ENCODE results near the gene TGM5.
A peak's percentile ranks its signal among the peaks of the same experiment; 100 is the strongest.
"Not testable (repeated sequence)": the region's sequence is repeated elsewhere in the genome, so short reads cannot be mapped to it uniquely, and the experiment has no call there.

Gene TGM5

GRCh38 chr15:43274136-43274535 is 7.4 kb upstream of the TGM5 start:
- Histone ChIP-seq H3K9me3 (ENCODE audit: severe bottlenecking) (no peaks in the 10 kb centered on the region), H3K27ac (no peak overlapping the region), H3K4me3 (ENCODE audit: low read depth, low read length) (no peak overlapping the region), H3K36me3 (no peaks in the 10 kb centered on the region), H3K27me3 (ENCODE audit: insufficient read depth, low read depth, severe bottlenecking) (no peaks in the 10 kb centered on the region)
- no peak for TF ChIP-seq CTCF (IDR thresholded peaks at IDR 0.05; ENCODE audit: low read depth, low read length)
- no peak for DNase-seq

GRCh38 chr15:43273243-43273642 is 6.5 kb upstream of the TGM5 start:
- Histone ChIP-seq H3K36me3 (no peaks in the 10 kb centered on the region), H3K27me3 (ENCODE audit: insufficient read depth, low read depth, severe bottlenecking) (no peaks in the 10 kb centered on the region), H3K4me3 (ENCODE audit: low read depth, low read length) (no peak overlapping the region), H3K27ac (no peak overlapping the region), H3K9me3 (ENCODE audit: severe bottlenecking) (no peaks in the 10 kb centered on the region)
- no peak for DNase-seq
- no peak for TF ChIP-seq CTCF (IDR thresholded peaks at IDR 0.05; ENCODE audit: low read depth, low read length)

GRCh38 chr15:43271908-43272307 is 5.2 kb upstream of the TGM5 start:
- not testable (repeated sequence) for H3K27me3 ChIP-seq (ENCODE audit: insufficient read depth, low read depth, severe bottlenecking); DNase-seq; H3K36me3 ChIP-seq; H3K27ac ChIP-seq; H3K4me3 ChIP-seq (ENCODE audit: low read depth, low read length); H3K9me3 ChIP-seq (ENCODE audit: severe bottlenecking)

DNA sequence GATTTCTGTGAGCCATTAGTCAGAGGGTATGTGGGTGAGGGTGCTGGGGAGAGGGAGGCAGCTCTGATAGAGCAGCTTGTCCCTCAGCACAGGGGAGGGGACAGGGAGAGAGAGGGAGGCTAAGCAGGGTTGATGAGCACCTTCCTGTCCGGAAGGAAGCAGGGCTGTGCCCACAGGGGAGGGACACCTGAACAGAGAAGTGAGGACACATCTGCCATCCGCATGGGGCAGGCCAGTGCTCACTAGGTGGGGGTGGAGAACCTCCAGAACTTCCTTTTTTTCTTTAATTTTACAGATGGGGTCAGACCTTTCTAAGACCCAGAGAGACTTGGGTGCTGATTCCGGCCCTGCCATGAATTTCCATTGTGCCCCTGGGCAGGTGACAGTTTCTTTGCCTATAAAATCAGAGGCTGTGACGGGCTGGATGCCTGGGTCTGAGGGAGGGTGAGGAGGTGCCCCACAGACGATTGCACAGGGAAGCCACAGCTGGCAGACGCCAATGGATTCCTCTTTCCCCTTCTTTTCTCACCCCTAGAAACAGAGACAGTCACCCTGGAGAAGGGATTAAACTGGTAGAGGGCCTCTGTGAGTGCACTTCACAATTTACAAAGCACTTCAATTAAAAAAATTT is 4.1 kb upstream of the TGM5 start:
- H3K9me3 ChIP-seq (ENCODE audit: severe bottlenecking) = no peaks in the 10 kb centered on the region
- DNase-seq = no peak
- no peaks in the 10 kb centered on the region for H3K27me3 ChIP-seq (ENCODE audit: insufficient read depth, low read depth, severe bottlenecking)
- no peak overlapping the region for H3K4me3 ChIP-seq (ENCODE audit: low read depth, low read length)
- no peak for TF ChIP-seq CTCF (IDR thresholded peaks at IDR 0.05; ENCODE audit: low read depth, low read length)
- H3K36me3 ChIP-seq = no peaks in the 10 kb centered on the region
- H3K27ac ChIP-seq = no peak overlapping the region

GRCh38 chr15:43270113-43270665 is 3.5 kb upstream of the TGM5 start:
- H3K9me3 ChIP-seq (ENCODE audit: severe bottlenecking) = no peaks in the 10 kb centered on the region
- no peak for DNase-seq
- H3K27me3 ChIP-seq (ENCODE audit: insufficient read depth, low read depth, severe bottlenecking) = no peaks in the 10 kb centered on the region
- no peak for TF ChIP-seq CTCF (IDR thresholded peaks at IDR 0.05; ENCODE audit: low read depth, low read length)
- H3K27ac ChIP-seq = no peak overlapping the region
- H3K4me3 ChIP-seq (ENCODE audit: low read depth, low read length) = no peak overlapping the region
- no peaks in the 10 kb centered on the region for H3K36me3 ChIP-seq

GRCh38 chr15:43268111-43269105 is 1.7 kb upstream of the TGM5 start:
- no peaks in the 10 kb centered on the region for H3K36me3 ChIP-seq
- H3K27ac ChIP-seq = no peak overlapping the region
- TF ChIP-seq CTCF (IDR thresholded peaks at IDR 0.05; ENCODE audit: low read depth, low read length) = peak; percentile 64
- H3K27me3 ChIP-seq (ENCODE audit: insufficient read depth, low read depth, severe bottlenecking) = no peaks in the 10 kb centered on the region
- peak; percentile 47 for DNase-seq
- H3K4me3 ChIP-seq (ENCODE audit: low read depth, low read length) = no peak overlapping the region
- H3K9me3 ChIP-seq (ENCODE audit: severe bottlenecking) = no peaks in the 10 kb centered on the region
